Mammary epithelial cell (primary cell): ENCODE measurements around the gene ALS2CL.

Experiments
- EZH2 ChIP-seq: IDR thresholded peaks from 2 replicates; pipeline ENCODE4 v1.6.1; 2012; ENCODE audit warnings: low read length, inconsistent platforms, borderline replicate concordance
- TF ChIP-seq, protein P1 (sequence below), 2 donors: IDR thresholded peaks in 1 of 2; conservative IDR thresholded peaks in 1 of 2; 2 replicates each; pipeline ENCODE4 v1.5.1; 2011 to 2012; ENCODE audit warnings: inconsistent platforms in 2 of 2, low read length in 2 of 2, mild to moderate bottlenecking in 2 of 2, control low read depth in 1 of 2, low read depth in 1 of 2; ENCODE audit not compliant: insufficient read depth in 1 of 2; ENCODE audit errors: extremely low read depth in 1 of 2

DNA sequence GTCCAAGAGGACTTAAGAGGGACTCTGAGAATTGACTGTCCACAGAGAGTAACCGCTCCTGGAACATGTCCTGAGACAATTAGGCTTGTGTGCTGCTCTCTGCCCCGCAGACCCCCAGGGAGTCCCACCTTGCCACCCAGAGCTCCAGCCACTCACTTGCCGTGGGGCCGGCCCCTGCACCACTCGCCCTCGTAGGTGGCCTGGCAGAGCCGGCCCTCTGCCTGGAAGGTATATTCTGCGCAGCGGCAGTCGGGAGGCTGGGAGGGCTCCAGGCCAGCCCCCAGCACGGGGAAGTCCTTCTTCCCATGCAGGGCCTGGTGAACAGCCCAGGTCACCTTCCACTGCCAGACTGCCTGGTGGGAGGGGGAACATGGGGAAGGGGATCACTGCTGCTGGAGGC is 10.5 kb downstream of the ALS2CL start:
- TF ChIP-seq, protein P1, sequence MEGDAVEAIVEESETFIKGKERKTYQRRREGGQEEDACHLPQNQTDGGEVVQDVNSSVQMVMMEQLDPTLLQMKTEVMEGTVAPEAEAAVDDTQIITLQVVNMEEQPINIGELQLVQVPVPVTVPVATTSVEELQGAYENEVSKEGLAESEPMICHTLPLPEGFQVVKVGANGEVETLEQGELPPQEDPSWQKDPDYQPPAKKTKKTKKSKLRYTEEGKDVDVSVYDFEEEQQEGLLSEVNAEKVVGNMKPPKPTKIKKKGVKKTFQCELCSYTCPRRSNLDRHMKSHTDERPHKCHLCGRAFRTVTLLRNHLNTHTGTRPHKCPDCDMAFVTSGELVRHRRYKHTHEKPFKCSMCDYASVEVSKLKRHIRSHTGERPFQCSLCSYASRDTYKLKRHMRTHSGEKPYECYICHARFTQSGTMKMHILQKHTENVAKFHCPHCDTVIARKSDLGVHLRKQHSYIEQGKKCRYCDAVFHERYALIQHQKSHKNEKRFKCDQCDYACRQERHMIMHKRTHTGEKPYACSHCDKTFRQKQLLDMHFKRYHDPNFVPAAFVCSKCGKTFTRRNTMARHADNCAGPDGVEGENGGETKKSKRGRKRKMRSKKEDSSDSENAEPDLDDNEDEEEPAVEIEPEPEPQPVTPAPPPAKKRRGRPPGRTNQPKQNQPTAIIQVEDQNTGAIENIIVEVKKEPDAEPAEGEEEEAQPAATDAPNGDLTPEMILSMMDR (conservative IDR thresholded peaks at IDR 0.05 in 1 of 2, IDR thresholded peaks at IDR 0.05 in 1 of 2; ENCODE audit: extremely low read depth in 1 of 2, insufficient read depth in 1 of 2, low read depth in 1 of 2, low read length in 2 of 2): no peak
- no peak for TF ChIP-seq EZH2
